ENCODE measurements around the gene RFX8.

The RFX8 gene

DNA sequence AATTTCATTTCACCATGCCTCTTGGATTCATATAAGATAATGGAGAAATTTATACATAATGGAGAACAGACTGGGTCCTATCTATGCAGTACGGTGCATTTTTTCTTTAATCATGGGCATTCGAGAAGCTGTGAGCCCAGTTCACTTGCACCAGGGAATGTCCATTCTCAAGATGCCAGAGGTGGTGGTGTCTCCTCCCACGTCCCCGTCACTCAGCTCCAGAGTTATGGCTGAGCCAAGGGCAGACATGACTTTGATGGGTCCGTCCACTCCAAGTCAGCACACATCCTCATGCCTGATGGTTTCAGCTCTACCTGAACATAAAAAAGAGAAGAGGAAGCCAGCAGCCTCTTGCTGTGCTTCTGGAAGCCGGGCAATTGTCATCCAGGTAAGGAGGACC is 45.5 kb downstream of the RFX8 start:
- no peak overlapping the region for H3K27ac ChIP-seq (ENCODE audit: extremely low read depth, low read depth, low read length)
- TF ChIP-seq, protein P1, sequence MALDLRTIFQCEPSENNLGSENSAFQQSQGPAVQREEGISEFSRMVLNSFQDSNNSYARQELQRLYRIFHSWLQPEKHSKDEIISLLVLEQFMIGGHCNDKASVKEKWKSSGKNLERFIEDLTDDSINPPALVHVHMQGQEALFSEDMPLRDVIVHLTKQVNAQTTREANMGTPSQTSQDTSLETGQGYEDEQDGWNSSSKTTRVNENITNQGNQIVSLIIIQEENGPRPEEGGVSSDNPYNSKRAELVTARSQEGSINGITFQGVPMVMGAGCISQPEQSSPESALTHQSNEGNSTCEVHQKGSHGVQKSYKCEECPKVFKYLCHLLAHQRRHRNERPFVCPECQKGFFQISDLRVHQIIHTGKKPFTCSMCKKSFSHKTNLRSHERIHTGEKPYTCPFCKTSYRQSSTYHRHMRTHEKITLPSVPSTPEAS (tag by site-specific recombination; IDR thresholded peaks at IDR 0.05) = no peak
- TF ChIP-seq, protein P2, sequence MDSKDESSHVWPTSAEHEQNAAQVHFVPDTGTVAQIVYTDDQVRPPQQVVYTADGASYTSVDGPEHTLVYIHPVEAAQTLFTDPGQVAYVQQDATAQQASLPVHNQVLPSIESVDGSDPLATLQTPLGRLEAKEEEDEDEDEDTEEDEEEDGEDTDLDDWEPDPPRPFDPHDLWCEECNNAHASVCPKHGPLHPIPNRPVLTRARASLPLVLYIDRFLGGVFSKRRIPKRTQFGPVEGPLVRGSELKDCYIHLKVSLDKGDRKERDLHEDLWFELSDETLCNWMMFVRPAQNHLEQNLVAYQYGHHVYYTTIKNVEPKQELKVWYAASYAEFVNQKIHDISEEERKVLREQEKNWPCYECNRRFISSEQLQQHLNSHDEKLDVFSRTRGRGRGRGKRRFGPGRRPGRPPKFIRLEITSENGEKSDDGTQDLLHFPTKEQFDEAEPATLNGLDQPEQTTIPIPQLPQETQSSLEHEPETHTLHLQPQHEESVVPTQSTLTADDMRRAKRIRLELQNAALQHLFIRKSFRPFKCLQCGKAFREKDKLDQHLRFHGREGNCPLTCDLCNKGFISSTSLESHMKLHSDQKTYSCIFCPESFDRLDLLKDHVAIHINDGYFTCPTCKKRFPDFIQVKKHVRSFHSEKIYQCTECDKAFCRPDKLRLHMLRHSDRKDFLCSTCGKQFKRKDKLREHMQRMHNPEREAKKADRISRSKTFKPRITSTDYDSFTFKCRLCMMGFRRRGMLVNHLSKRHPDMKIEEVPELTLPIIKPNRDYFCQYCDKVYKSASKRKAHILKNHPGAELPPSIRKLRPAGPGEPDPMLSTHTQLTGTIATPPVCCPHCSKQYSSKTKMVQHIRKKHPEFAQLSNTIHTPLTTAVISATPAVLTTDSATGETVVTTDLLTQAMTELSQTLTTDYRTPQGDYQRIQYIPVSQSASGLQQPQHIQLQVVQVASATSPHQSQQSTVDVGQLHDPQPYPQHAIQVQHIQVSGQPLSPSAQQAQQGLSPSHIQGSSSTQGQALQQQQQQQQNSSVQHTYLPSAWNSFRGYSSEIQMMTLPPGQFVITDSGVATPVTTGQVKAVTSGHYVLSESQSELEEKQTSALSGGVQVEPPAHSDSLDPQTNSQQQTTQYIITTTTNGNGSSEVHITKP (tag by site-specific recombination; IDR thresholded peaks at IDR 0.05) = no peak
- TF ChIP-seq ZNF37A (tag by site-specific recombination; IDR thresholded peaks at IDR 0.05) (no peak), FEZF1 (tag by site-specific recombination; IDR thresholded peaks at IDR 0.05) (no peak)
- TF ChIP-seq, protein P3, sequence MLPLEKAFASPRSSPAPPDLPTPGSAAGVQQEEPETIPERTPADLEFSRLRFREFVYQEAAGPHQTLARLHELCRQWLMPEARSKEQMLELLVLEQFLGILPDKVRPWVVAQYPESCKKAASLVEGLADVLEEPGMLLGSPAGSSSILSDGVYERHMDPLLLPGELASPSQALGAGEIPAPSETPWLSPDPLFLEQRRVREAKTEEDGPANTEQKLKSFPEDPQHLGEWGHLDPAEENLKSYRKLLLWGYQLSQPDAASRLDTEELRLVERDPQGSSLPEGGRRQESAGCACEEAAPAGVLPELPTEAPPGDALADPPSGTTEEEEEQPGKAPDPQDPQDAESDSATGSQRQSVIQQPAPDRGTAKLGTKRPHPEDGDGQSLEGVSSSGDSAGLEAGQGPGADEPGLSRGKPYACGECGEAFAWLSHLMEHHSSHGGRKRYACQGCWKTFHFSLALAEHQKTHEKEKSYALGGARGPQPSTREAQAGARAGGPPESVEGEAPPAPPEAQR (tag by site-specific recombination; IDR thresholded peaks at IDR 0.05) = no peak
- ChIA-PET POLR2A (no interaction called here), CTCF (interaction anchor here (1.3 kb wide), 1 partner anchor 11 kb away, joined by 6 read pairs; no protein-coding TSS in a partner anchor)
- 0 out of 2 replicates have a peak, but pooled peaks cover 2% of the 10 kb centered on the region for H3K4me1 ChIP-seq (ENCODE audit: control insufficient read depth, insufficient read depth, low read length)
- no peak overlapping the region for H3K4me3 ChIP-seq (ENCODE audit: low read depth, low read length)
- no peaks in the 10 kb centered on the region for H3K36me3 ChIP-seq (ENCODE audit: control insufficient read depth in 2 of 2, insufficient read depth in 1 of 2, low read length in 2 of 2)
- no peaks in the 10 kb centered on the region for H3K9me3 ChIP-seq (ENCODE audit: control insufficient read depth, insufficient read depth, low read depth, low read length)

DNA sequence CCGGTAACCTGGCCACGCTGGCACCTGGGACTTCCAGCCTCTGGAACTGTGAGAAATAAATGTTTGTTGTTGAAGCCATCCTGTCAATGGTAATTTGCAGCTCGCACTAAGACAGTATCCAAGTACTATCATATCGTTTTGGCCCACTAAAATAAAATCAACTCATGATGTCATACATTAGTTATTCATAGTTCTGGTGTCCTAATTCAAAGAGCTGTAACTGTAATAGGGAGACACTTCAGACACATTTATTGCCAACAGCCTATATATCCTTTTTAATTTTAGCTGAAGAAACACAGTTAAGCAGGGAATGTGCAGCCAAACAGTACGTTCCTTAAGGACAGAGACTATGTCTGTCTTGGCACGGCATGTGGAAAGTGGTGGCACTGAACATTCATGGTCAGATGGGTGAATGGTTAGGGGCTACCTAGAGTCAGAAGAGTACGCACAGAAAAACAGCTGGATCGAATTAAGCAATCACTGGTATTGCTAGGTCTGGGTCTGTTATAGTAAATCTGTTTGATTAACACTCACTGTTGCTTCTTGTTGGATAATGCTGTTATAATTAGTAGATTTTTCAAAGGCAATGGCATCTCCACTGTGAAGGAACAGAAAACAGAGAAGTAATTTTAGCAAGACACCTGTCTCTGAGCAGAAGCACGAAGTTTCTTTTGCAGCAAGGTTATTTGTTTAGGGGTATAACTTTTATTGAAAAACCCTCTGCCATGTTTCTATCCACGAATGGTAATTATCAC is 46.3 kb downstream of the RFX8 start:
- POLR2A ChIA-PET = no interaction called here
- CTCF ChIA-PET = interaction anchor here (1.3 kb wide), 1 partner anchor 10 kb away, joined by 6 read pairs; no protein-coding TSS in a partner anchor
- TF ChIP-seq ZFP69B (tag by site-specific recombination; IDR thresholded peaks at IDR 0.05) (no peak), ZNF221 (tag by site-specific recombination; IDR thresholded peaks at IDR 0.05; ENCODE audit: borderline replicate concordance) (no peak), ZNF433 (tag by site-specific recombination; IDR thresholded peaks at IDR 0.05; ENCODE audit: low read depth) (no peak), ZNF366 (tag by site-specific recombination; conservative IDR thresholded peaks at IDR 0.05) (no peak), ZNF16 (tag by site-specific recombination; IDR thresholded peaks at IDR 0.05; ENCODE audit: low read depth) (no peak), PRDM1 (tag by site-specific recombination; IDR thresholded peaks at IDR 0.05) (no peak), ZIC2 (tag by site-specific recombination; IDR thresholded peaks at IDR 0.05) (no peak), ZNF548 (tag by site-specific recombination; IDR thresholded peaks at IDR 0.05) (no peak), ZNF571 (tag by site-specific recombination; IDR thresholded peaks at IDR 0.05) (no peak), ZNF76 (tag by site-specific recombination; IDR thresholded peaks at IDR 0.05; ENCODE audit: borderline replicate concordance, low read depth) (no peak), ZNF585B (tag by site-specific recombination; IDR thresholded peaks at IDR 0.05) (0 out of 2 replicates have a peak, but pooled peaks have one; percentile 10)
- TF ChIP-seq, protein P4, sequence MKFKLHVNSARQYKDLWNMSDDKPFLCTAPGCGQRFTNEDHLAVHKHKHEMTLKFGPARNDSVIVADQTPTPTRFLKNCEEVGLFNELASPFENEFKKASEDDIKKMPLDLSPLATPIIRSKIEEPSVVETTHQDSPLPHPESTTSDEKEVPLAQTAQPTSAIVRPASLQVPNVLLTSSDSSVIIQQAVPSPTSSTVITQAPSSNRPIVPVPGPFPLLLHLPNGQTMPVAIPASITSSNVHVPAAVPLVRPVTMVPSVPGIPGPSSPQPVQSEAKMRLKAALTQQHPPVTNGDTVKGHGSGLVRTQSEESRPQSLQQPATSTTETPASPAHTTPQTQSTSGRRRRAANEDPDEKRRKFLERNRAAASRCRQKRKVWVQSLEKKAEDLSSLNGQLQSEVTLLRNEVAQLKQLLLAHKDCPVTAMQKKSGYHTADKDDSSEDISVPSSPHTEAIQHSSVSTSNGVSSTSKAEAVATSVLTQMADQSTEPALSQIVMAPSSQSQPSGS (tag by site-specific recombination; IDR thresholded peaks at IDR 0.05; ENCODE audit: low read depth) = 0 out of 2 replicates have a peak, but pooled peaks have one; percentile 25
- TF ChIP-seq, protein P5, sequence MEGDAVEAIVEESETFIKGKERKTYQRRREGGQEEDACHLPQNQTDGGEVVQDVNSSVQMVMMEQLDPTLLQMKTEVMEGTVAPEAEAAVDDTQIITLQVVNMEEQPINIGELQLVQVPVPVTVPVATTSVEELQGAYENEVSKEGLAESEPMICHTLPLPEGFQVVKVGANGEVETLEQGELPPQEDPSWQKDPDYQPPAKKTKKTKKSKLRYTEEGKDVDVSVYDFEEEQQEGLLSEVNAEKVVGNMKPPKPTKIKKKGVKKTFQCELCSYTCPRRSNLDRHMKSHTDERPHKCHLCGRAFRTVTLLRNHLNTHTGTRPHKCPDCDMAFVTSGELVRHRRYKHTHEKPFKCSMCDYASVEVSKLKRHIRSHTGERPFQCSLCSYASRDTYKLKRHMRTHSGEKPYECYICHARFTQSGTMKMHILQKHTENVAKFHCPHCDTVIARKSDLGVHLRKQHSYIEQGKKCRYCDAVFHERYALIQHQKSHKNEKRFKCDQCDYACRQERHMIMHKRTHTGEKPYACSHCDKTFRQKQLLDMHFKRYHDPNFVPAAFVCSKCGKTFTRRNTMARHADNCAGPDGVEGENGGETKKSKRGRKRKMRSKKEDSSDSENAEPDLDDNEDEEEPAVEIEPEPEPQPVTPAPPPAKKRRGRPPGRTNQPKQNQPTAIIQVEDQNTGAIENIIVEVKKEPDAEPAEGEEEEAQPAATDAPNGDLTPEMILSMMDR (tag by site-specific recombination; IDR thresholded peaks at IDR 0.05) = no peak
- TF ChIP-seq, protein P6, sequence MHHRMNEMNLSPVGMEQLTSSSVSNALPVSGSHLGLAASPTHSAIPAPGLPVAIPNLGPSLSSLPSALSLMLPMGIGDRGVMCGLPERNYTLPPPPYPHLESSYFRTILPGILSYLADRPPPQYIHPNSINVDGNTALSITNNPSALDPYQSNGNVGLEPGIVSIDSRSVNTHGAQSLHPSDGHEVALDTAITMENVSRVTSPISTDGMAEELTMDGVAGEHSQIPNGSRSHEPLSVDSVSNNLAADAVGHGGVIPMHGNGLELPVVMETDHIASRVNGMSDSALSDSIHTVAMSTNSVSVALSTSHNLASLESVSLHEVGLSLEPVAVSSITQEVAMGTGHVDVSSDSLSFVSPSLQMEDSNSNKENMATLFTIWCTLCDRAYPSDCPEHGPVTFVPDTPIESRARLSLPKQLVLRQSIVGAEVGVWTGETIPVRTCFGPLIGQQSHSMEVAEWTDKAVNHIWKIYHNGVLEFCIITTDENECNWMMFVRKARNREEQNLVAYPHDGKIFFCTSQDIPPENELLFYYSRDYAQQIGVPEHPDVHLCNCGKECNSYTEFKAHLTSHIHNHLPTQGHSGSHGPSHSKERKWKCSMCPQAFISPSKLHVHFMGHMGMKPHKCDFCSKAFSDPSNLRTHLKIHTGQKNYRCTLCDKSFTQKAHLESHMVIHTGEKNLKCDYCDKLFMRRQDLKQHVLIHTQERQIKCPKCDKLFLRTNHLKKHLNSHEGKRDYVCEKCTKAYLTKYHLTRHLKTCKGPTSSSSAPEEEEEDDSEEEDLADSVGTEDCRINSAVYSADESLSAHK (tag by site-specific recombination; IDR thresholded peaks at IDR 0.05) = no peak
- Histone ChIP-seq H3K27ac (ENCODE audit: extremely low read depth, low read depth, low read length) (no peak overlapping the region), H3K9me3 (ENCODE audit: control insufficient read depth, insufficient read depth, low read depth, low read length) (no peaks in the 10 kb centered on the region), H3K4me1 (ENCODE audit: control insufficient read depth, insufficient read depth, low read length) (0 out of 2 replicates have a peak, but pooled peaks cover 2% of the 10 kb centered on the region), H3K4me3 (ENCODE audit: low read depth, low read length) (no peak overlapping the region), H3K36me3 (ENCODE audit: control insufficient read depth in 2 of 2, insufficient read depth in 1 of 2, low read length in 2 of 2) (no peaks in the 10 kb centered on the region)

Data from HEK293 (cell line).